ENCODE measurements around the gene RBMS3.

RBMS3 gene

GRCh38 chr3:29279286-29279685 is 1.6 kb upstream of the RBMS3 start:
- no peak for DNase-seq

- no peak for DNase-seq
Measured at GRCh38 chr3:29279806-29280205, 1.1 kb upstream of the RBMS3 start.

- DNase-seq = no peak
Measured at GRCh38 chr3:29281094-29281343, 148 bp downstream of the RBMS3 start.

GRCh38 chr3:29281344-29282241 is 722 bp downstream of the RBMS3 start:
- no peak for DNase-seq

GRCh38 chr3:29282427-29283230 is 1.8 kb downstream of the RBMS3 start:
- DNase-seq = no peak

GRCh38 chr3:29283231-29284119 is 2.6 kb downstream of the RBMS3 start:
- no peak for DNase-seq

GRCh38 chr3:29284497-29284896 is 3.6 kb downstream of the RBMS3 start:
- no peak for DNase-seq

GRCh38 chr3:29285471-29286071 is 4.7 kb downstream of the RBMS3 start:
- no peak for DNase-seq

- DNase-seq = no peak
Measured at GRCh38 chr3:29286478-29287240, 5.8 kb downstream of the RBMS3 start.

GRCh38 chr3:29290596-29290995 is 9.7 kb downstream of the RBMS3 start:
- DNase-seq = no peak

- DNase-seq = no peak
Measured at GRCh38 chr3:29291260-29291981, 10.6 kb downstream of the RBMS3 start.

- no peak for DNase-seq
Measured at GRCh38 chr3:29291982-29292363, 11.1 kb downstream of the RBMS3 start.

GRCh38 chr3:29293421-29293820 is 12.6 kb downstream of the RBMS3 start:
- no peak for DNase-seq

- no peak for DNase-seq
Measured at GRCh38 chr3:29297998-29298397, 17.1 kb downstream of the RBMS3 start.

GRCh38 chr3:29301332-29302019 is 20.6 kb downstream of the RBMS3 start:
- DNase-seq = no peak

GRCh38 chr3:29302619-29303018 is 21.7 kb downstream of the RBMS3 start:
- no peak for DNase-seq

GRCh38 chr3:29307295-29307694 is 26.4 kb downstream of the RBMS3 start:
- no peak for DNase-seq

GRCh38 chr3:29310865-29311264 is 30.0 kb downstream of the RBMS3 start:
- DNase-seq = no peak

GRCh38 chr3:29311795-29312194 is 30.9 kb downstream of the RBMS3 start:
- no peak for DNase-seq

- no peak for DNase-seq
Measured at GRCh38 chr3:29312395-29312794, 31.5 kb downstream of the RBMS3 start.

- no peak for DNase-seq
Measured at GRCh38 chr3:29312960-29313452, 32.1 kb downstream of the RBMS3 start.
